Hematopoietic multipotent progenitor cell treated with erythropoietin and hydrocortisone succinate and interleukin-3 and kit ligand, for 4 days (in vitro differentiated cells): Measurements from ENCODE around the gene SLC7A1.

ENCODE experiments used
- DNase-seq: peaks from one replicate; pipeline ENCODE4 v3.0.0-alpha.2; 2015

SLC7A1 gene

GRCh38 chr13:29526741-29527140 is 68.7 kb downstream of the SLC7A1 start:
- no peak for DNase-seq

- DNase-seq: no peak
Observed at GRCh38 chr13:29525757-29526156, 69.7 kb downstream of the SLC7A1 start.

GRCh38 chr13:29524641-29525040 is 70.8 kb downstream of the SLC7A1 start:
- no peak for DNase-seq

- no peak for DNase-seq
Observed at GRCh38 chr13:29524176-29524575, 71.3 kb downstream of the SLC7A1 start.

- DNase-seq: no peak
Observed at GRCh38 chr13:29523199-29523961, 72.1 kb downstream of the SLC7A1 start.

- DNase-seq: no peak
Observed at GRCh38 chr13:29522044-29522685, 73.3 kb downstream of the SLC7A1 start.

GRCh38 chr13:29521336-29521735 is 74.2 kb downstream of the SLC7A1 start:
- DNase-seq: no peak

GRCh38 chr13:29520671-29521070 is 74.8 kb downstream of the SLC7A1 start:
- DNase-seq: no peak

GRCh38 chr13:29519921-29520320 is 75.6 kb downstream of the SLC7A1 start:
- DNase-seq: no peak

GRCh38 chr13:29516880-29517279 is 78.6 kb downstream of the SLC7A1 start:
- no peak for DNase-seq

GRCh38 chr13:29516012-29516411 is 79.5 kb downstream of the SLC7A1 start:
- no peak for DNase-seq

- DNase-seq: no peak
Observed at GRCh38 chr13:29515372-29515771, 80.1 kb downstream of the SLC7A1 start.

- no peak for DNase-seq
Observed at GRCh38 chr13:29514720-29515310, 80.7 kb downstream of the SLC7A1 start.

- no peak for DNase-seq
Observed at GRCh38 chr13:29513981-29514719, 81.3 kb downstream of the SLC7A1 start.

- no peak for DNase-seq
Observed at GRCh38 chr13:29513002-29513980, 82.2 kb downstream of the SLC7A1 start.

- DNase-seq: no peak
Observed at GRCh38 chr13:29511980-29512379, 83.5 kb downstream of the SLC7A1 start.

- DNase-seq: no peak
Observed at GRCh38 chr13:29511106-29511796, 84.2 kb downstream of the SLC7A1 start.

GRCh38 chr13:29510651-29511084 is 84.8 kb downstream of the SLC7A1 start:
- DNase-seq: no peak

GRCh38 chr13:29509999-29510589 is 85.4 kb downstream of the SLC7A1 start:
- DNase-seq: no peak

GRCh38 chr13:29508876-29509252 is 86.6 kb downstream of the SLC7A1 start:
- no peak for DNase-seq
